Hepatocyte (in vitro differentiated cells): ENCODE measurements around the gene SHISAL1. TPM values are rescaled to one million over a fixed set of nuclear protein-coding genes. Genes with fewer than 3 reads are reported as not detected.
A peak's percentile ranks its signal among the peaks of the same experiment; 100 is the strongest.
"Not testable (repeated sequence)": the region's sequence is repeated elsewhere in the genome, so short reads cannot be mapped to it uniquely, and the experiment has no call there.

ENCODE experiments used
- DNase-seq: peaks from one replicate; pipeline ENCODE4 v3.0.0-alpha.2; 2016; ENCODE audit warnings: low spot score
- H2AFZ ChIP-seq: fragments of 200-600 bp; sonication (generic); 2 replicates; pipeline ENCODE4 v1.6.0; 2016; ENCODE audit warnings: antibody characterized with exemption, mild to moderate bottlenecking
- H3K27ac ChIP-seq: fragments of 200-600 bp; sonication (generic); 2 replicates; pipeline ENCODE4 v1.5.1; 2016; ENCODE audit warnings: mild to moderate bottlenecking
- H3K27me3 ChIP-seq: fragments of 200-600 bp; sonication (generic); 2 replicates; pipeline ENCODE4 v1.6.1; 2016
- H3K36me3 ChIP-seq: fragments of 200-600 bp; sonication (generic); replicated peaks from 2 replicates; pipeline ENCODE4 v1.5.1; 2016; ENCODE audit warnings: low read depth; ENCODE audit not compliant: insufficient read depth
- H3K4me1 ChIP-seq: fragments of 200-600 bp; sonication (generic); 2 replicates; pipeline ENCODE4 v1.5.1; 2016; ENCODE audit warnings: mild to moderate bottlenecking, moderate library complexity; ENCODE audit not compliant: insufficient read depth
- H3K4me2 ChIP-seq: fragments of 200-600 bp; sonication (generic); 2 replicates; pipeline ENCODE4 v1.6.0; 2016
- H3K4me3 ChIP-seq: fragments of 200-600 bp; sonication (generic); 2 replicates; pipeline ENCODE4 v1.5.1; 2016; ENCODE audit warnings: mild to moderate bottlenecking
- H3K79me2 ChIP-seq: fragments of 200-600 bp; sonication (generic); 2 replicates; pipeline ENCODE4 v1.6.0; 2017; ENCODE audit warnings: mild to moderate bottlenecking
- H3K9me2 ChIP-seq: fragments of 200-600 bp; sonication (generic); replicated peaks from 2 replicates; pipeline ENCODE4 v1.6.0; 2017; ENCODE audit warnings: mild to moderate bottlenecking; ENCODE audit not compliant: insufficient read depth
- H3K9me3 ChIP-seq: fragments of 200-600 bp; sonication (generic); 2 replicates; pipeline ENCODE4 v1.5.1; 2016; ENCODE audit warnings: low read depth, mild to moderate bottlenecking
- H4K20me1 ChIP-seq: fragments of 200-600 bp; sonication (generic); 2 replicates; pipeline ENCODE4 v1.6.0; 2016; ENCODE audit warnings: mild to moderate bottlenecking; ENCODE audit not compliant: insufficient read depth, poor library complexity, severe bottlenecking
- CTCF ChIP-seq: fragments of 200-600 bp; sonication (generic); IDR thresholded peaks from 2 replicates; pipeline ENCODE4 v1.5.1; 2016; ENCODE audit warnings: antibody characterized with exemption, mild to moderate bottlenecking; ENCODE audit not compliant: poor library complexity
- EZH2 ChIP-seq: fragments of 200-600 bp; sonication (generic); IDR thresholded peaks from 2 replicates; pipeline ENCODE4 v1.6.1; 2016; ENCODE audit warnings: antibody characterized with exemption, mild to moderate bottlenecking, borderline replicate concordance
- EZH2phosphoT487 ChIP-seq: fragments of 200-600 bp; sonication (generic); IDR thresholded peaks from one replicate; pipeline ENCODE4 v1.6.1; 2018; ENCODE audit warnings: antibody characterized with exemption, mild to moderate bottlenecking, low read depth, moderate library complexity; ENCODE audit not compliant: unreplicated experiment, severe bottlenecking
- WGBS: methylation state at CpG from one replicate; pipeline ENCODE4 v1.1.6; 2016; ENCODE audit warnings: low lambda C conversion rate; ENCODE audit errors: missing lambda C conversion rate; 5-methylcytosine and 5-hydroxymethylcytosine counted together
- polyA plus RNA-seq: library from polyadenylated mRNA; unstranded; fragments of >200 nt; fragmentation: Nextera tagmentation; extraction: Ambion mirVana; gene quantifications from 2 replicates; pipeline ENCODE4 v1.2.1, GENCODE V29; 2016
- total RNA-seq: library from RNA; depleted of rRNA; stranded (reverse); fragments of >200 nt; gene quantifications from 2 replicates; pipeline ENCODE4 v1.2.3, GENCODE V29; 2014

Gene SHISAL1
- total and polyA plus RNA-seq, 2 experiments from 2014 or later = 0.66 to 2.4 TPM

- DNase-seq = no peak
- H3K4me1 ChIP-seq = no peaks in the 10 kb centered on the region
- no peak overlapping the region for H3K4me2 ChIP-seq
- H4K20me1 ChIP-seq = no peaks in the 10 kb centered on the region
- TF ChIP-seq CTCF (no peak), EZH2phosphoT487 (no peak), EZH2 (no peak)
- no peak overlapping the region for H2AFZ ChIP-seq
- H3K4me3 ChIP-seq = no peak overlapping the region
- H3K79me2 ChIP-seq = no peaks in the 10 kb centered on the region
- H3K9me2 ChIP-seq = no peaks in the 10 kb centered on the region
- WGBS = 76% methylated on average over 5 of the region's 5 CpGs
- no peak overlapping the region for H3K27ac ChIP-seq
- H3K36me3 ChIP-seq = no peaks in the 10 kb centered on the region
- H3K9me3 ChIP-seq = no peaks in the 10 kb centered on the region
- peaks cover 50% of the 10 kb centered on the region for H3K27me3 ChIP-seq
These were observed 16.0 kb upstream of the SHISAL1 start for GRCh38 chr22:44328762-44329161.

- DNase-seq = no peak
- no peak overlapping the region for H2AFZ ChIP-seq
- H3K4me1 ChIP-seq = no peaks in the 10 kb centered on the region
- H3K4me2 ChIP-seq = no peak overlapping the region
- WGBS = 90% methylated on average over 6 of the region's 6 CpGs
- no peaks in the 10 kb centered on the region for H3K79me2 ChIP-seq
- peaks cover 46% of the 10 kb centered on the region for H3K27me3 ChIP-seq
- no peak overlapping the region for H3K27ac ChIP-seq
- H3K4me3 ChIP-seq = no peak overlapping the region
- TF ChIP-seq EZH2phosphoT487 = no peak
- TF ChIP-seq CTCF = no peak
- H3K9me2 ChIP-seq = no peaks in the 10 kb centered on the region
- no peaks in the 10 kb centered on the region for H4K20me1 ChIP-seq
- H3K36me3 ChIP-seq = no peaks in the 10 kb centered on the region
- no peaks in the 10 kb centered on the region for H3K9me3 ChIP-seq
These were observed 15.6 kb upstream of the SHISAL1 start for GRCh38 chr22:44328326-44328725.

GRCh38 chr22:44326491-44326885 is 13.7 kb upstream of the SHISAL1 start:
- DNase-seq = no peak
- H3K36me3 ChIP-seq = no peaks in the 10 kb centered on the region
- H3K4me2 ChIP-seq = peak overlapping the region; percentile 67
- H3K9me3 ChIP-seq = no peaks in the 10 kb centered on the region
- H3K4me3 ChIP-seq = no peak overlapping the region
- H2AFZ ChIP-seq = no peak overlapping the region
- no peaks in the 10 kb centered on the region for H3K9me2 ChIP-seq
- H3K79me2 ChIP-seq = no peaks in the 10 kb centered on the region
- no peaks in the 10 kb centered on the region for H3K4me1 ChIP-seq
- peak overlapping the region; percentile 15 for H3K27ac ChIP-seq
- TF ChIP-seq EZH2phosphoT487 (no peak), EZH2 (no peak), CTCF (no peak)
- H4K20me1 ChIP-seq = no peaks in the 10 kb centered on the region
- peaks cover 31% of the 10 kb centered on the region for H3K27me3 ChIP-seq
- 84% methylated on average over 7 of the region's 7 CpGs for WGBS

GRCh38 chr22:44325718-44326490 is 13.2 kb upstream of the SHISAL1 start:
- no peaks in the 10 kb centered on the region for H3K9me3 ChIP-seq
- H3K4me1 ChIP-seq = no peaks in the 10 kb centered on the region
- no peaks in the 10 kb centered on the region for H3K36me3 ChIP-seq
- H3K27ac ChIP-seq = peak overlapping the region; percentile 15
- no peak for DNase-seq
- H3K4me2 ChIP-seq = peak overlapping the region; percentile 67
- H4K20me1 ChIP-seq = no peaks in the 10 kb centered on the region
- no peaks in the 10 kb centered on the region for H3K79me2 ChIP-seq
- no peak for TF ChIP-seq EZH2phosphoT487
- TF ChIP-seq CTCF = peak; percentile 10
- 67% methylated on average over 25 of the region's 25 CpGs for WGBS
- no peaks in the 10 kb centered on the region for H3K9me2 ChIP-seq
- H3K4me3 ChIP-seq = no peak overlapping the region
- H3K27me3 ChIP-seq = peaks cover 27% of the 10 kb centered on the region
- H2AFZ ChIP-seq = no peak overlapping the region

GRCh38 chr22:44323140-44323790 is 10.5 kb upstream of the SHISAL1 start:
- not testable (repeated sequence) for H3K4me3 ChIP-seq, H3K79me2 ChIP-seq, H3K27me3 ChIP-seq, DNase-seq, H3K36me3 ChIP-seq, H3K9me3 ChIP-seq, H3K27ac ChIP-seq, H4K20me1 ChIP-seq, H2AFZ ChIP-seq, H3K4me2 ChIP-seq, H3K4me1 ChIP-seq, H3K9me2 ChIP-seq
- 95% methylated on average over 1 of the region's 1 CpG for WGBS
